Smooth muscle cell (in vitro differentiated cells): Measurements from ENCODE around the gene HELZ2. TPM values are rescaled to one million over a fixed set of nuclear protein-coding genes. Genes with fewer than 3 reads are reported as not detected.

Experiments
- DNase-seq: peaks from one replicate; lab custom pipeline; 2025; ENCODE audit not compliant: unreplicated experiment; lab: John Stamatoyannopoulos, UW
- H2AFZ ChIP-seq: fragments of 200-600 bp; sonication (generic); 2 replicates; pipeline ENCODE4 v1.6.0; 2016; ENCODE audit warnings: antibody characterized with exemption, low read depth, mild to moderate bottlenecking
- H3F3A ChIP-seq: fragments of 200-600 bp; sonication (generic); 2 replicates; pipeline ENCODE4 v1.6.0; 2017; ENCODE audit warnings: antibody characterized with exemption, low read depth
- H3K27ac ChIP-seq: fragments of 200-600 bp; sonication (generic); 2 replicates; pipeline ENCODE4 v1.5.1; 2016; ENCODE audit warnings: low read depth, mild to moderate bottlenecking
- H3K27me3 ChIP-seq: fragments of 200-600 bp; sonication (generic); 2 replicates; pipeline ENCODE4 v1.6.1; 2016; ENCODE audit warnings: low read depth, mild to moderate bottlenecking
- H3K36me3 ChIP-seq: fragments of 200-600 bp; sonication (generic); 2 replicates; pipeline ENCODE4 v1.5.1; 2016; ENCODE audit warnings: low read depth
- H3K4me1 ChIP-seq: fragments of 200-600 bp; sonication (generic); 2 replicates; pipeline ENCODE4 v1.5.1; 2016; ENCODE audit warnings: low read depth
- H3K4me2 ChIP-seq: fragments of 200-600 bp; sonication (generic); 2 replicates; pipeline ENCODE4 v1.6.0; 2016; ENCODE audit warnings: mild to moderate bottlenecking
- H3K4me3 ChIP-seq: fragments of 200-600 bp; sonication (generic); 2 replicates; pipeline ENCODE4 v1.5.1; 2016; ENCODE audit warnings: mild to moderate bottlenecking
- H3K79me2 ChIP-seq: fragments of 200-600 bp; sonication (generic); 2 replicates; pipeline ENCODE4 v1.6.0; 2016; ENCODE audit warnings: low read depth, mild to moderate bottlenecking
- H3K9ac ChIP-seq: fragments of 200-600 bp; sonication (generic); 2 replicates; pipeline ENCODE4 v1.6.0; 2016; ENCODE audit warnings: low read depth
- H3K9me3 ChIP-seq: fragments of 200-600 bp; sonication (generic); replicated peaks from 2 replicates; pipeline ENCODE4 v1.5.1; 2016; ENCODE audit warnings: low read depth
- H4K20me1 ChIP-seq: fragments of 200-600 bp; sonication (generic); 2 replicates; pipeline ENCODE4 v1.6.0; 2016; ENCODE audit warnings: low read depth
- WGBS: methylation state at CpG from one replicate; pipeline ENCODE4 v1.1.7; 2016; ENCODE audit warnings: low lambda C conversion rate; 5-methylcytosine and 5-hydroxymethylcytosine counted together
- polyA plus RNA-seq: library from polyadenylated mRNA; unstranded; fragments of >200 nt; fragmentation: Nextera tagmentation; extraction: Ambion mirVana; gene quantifications from 2 replicates; pipeline ENCODE4 v1.2.1, GENCODE V29; 2016
- total RNA-seq: library from RNA; depleted of rRNA; stranded (reverse); fragments of >200 nt; gene quantifications from 2 replicates; pipeline ENCODE4 v1.2.3, GENCODE V29; 2014
- TF ChIP-seq, protein P1 (sequence below): fragments of 200-600 bp; sonication (generic); IDR thresholded peaks from 2 replicates; pipeline ENCODE4 v1.5.1; 2017; ENCODE audit warnings: borderline replicate concordance, mild to moderate bottlenecking, antibody characterized with exemption; ENCODE audit not compliant: insufficient read depth, poor library complexity, severe bottlenecking

Gene HELZ2
- total and polyA plus RNA-seq, 2 experiments from 2014 or later, result 3.0 to 13.8 TPM

DNA sequence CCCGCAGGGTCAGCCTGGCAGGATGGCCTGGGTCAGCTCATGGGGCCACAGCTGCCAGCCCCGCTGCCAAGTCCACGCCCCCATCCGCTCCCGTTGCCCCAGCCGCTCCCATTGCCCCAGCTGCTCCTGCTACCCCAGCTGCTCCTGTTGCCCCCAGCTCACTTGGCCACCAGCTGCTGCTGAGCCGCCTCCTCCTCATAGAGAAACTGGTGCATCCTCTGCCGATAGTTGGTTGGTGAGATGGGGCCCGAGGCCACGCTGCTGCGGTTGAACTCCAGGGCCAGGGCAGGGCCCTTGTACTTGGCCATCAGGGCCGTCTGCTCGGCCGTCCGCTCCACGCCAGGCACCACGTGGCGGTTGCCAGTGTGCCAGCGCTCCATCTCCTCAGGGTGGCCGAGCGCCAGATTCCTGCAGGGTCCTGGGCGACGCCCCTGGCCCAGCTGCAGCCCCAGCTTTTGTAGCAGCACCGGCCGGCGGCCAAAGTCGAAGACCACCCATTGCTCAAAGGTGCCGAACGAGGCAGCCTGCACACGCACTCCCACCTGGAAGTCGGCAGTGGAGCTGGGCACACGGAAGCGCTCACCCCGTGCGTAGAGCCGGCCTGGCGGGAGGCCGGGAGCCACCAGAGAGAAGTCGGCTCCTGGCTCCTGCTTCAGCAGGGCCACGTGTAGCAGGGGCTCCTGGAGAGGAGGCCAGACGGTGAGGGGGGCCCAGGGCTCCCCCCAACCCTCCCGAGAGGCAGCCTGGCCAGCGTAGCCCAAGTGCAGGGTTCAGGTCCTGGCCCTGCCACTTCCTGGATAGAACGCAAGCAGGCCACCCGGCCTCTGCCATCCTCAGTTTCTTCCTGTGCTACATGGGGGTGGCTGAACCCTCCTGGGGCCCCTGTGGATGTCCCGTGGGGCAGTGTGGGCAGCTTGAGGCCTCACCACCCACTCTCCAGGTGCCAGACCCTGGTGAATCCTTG lies 4.8 kb downstream of the HELZ2 start:
- no peaks in the 10 kb centered on the region for H4K20me1 ChIP-seq
- peaks cover 4% of the 10 kb centered on the region for H3K4me1 ChIP-seq
- H3K9me3 ChIP-seq, result no peaks in the 10 kb centered on the region
- no peak overlapping the region for H2AFZ ChIP-seq
- 95% methylated on average over 43 of the region's 46 CpGs for WGBS
- no peak overlapping the region for H3K4me3 ChIP-seq
- no peak for DNase-seq
- no peaks in the 10 kb centered on the region for H3F3A ChIP-seq
- TF ChIP-seq, protein P1, sequence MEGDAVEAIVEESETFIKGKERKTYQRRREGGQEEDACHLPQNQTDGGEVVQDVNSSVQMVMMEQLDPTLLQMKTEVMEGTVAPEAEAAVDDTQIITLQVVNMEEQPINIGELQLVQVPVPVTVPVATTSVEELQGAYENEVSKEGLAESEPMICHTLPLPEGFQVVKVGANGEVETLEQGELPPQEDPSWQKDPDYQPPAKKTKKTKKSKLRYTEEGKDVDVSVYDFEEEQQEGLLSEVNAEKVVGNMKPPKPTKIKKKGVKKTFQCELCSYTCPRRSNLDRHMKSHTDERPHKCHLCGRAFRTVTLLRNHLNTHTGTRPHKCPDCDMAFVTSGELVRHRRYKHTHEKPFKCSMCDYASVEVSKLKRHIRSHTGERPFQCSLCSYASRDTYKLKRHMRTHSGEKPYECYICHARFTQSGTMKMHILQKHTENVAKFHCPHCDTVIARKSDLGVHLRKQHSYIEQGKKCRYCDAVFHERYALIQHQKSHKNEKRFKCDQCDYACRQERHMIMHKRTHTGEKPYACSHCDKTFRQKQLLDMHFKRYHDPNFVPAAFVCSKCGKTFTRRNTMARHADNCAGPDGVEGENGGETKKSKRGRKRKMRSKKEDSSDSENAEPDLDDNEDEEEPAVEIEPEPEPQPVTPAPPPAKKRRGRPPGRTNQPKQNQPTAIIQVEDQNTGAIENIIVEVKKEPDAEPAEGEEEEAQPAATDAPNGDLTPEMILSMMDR, result no peak
- H3K9ac ChIP-seq, result no peak overlapping the region
- H3K36me3 ChIP-seq, result no peaks in the 10 kb centered on the region
- no peaks in the 10 kb centered on the region for H3K79me2 ChIP-seq
- no peak overlapping the region for H3K4me2 ChIP-seq
- H3K27me3 ChIP-seq, result no peaks in the 10 kb centered on the region
- no peak overlapping the region for H3K27ac ChIP-seq

DNA sequence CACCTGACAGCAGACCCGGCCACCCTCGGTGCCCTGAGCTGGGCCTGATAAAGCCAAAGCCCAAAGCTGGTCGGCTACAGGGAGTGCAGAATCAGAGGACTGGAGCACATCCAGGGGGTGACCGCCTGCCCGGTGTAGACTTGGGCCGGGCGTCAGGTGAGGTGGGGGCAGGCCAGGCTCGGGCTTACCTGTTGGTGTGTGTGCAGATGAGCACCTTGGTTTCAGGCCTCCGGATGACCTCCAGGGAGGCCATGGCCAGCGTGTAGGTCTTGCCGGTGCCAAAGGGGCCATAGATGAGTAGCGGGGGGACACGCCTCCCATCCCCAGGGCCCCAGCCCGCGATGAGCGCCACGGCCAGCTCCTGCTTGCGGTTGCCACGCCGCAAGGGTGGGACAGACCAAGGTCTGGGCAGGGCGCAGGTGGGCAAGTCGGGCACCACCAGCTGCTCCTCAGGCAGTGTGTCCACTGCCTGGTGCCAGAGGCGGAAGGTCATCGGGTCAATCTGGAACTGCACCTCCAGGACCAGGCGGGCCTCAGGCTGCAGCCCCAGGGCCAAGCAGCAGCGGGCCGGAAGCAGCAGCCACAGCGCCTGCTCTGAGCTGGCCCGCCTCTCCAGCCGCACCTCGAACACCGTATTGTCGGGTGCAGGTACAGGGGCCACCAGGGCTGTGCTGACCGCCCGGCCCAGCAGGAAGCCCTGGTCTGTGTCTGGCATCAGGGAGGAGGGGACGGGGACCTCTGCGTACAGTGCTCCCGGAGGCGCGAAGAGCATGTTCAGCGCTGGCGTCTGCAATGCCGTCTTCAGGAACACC lies 5.7 kb downstream of the HELZ2 start:
- TF ChIP-seq, protein P1, result no peak
- no peak overlapping the region for H3K4me3 ChIP-seq
- H3K27me3 ChIP-seq, result no peaks in the 10 kb centered on the region
- H3K79me2 ChIP-seq, result no peaks in the 10 kb centered on the region
- H4K20me1 ChIP-seq, result no peaks in the 10 kb centered on the region
- no peaks in the 10 kb centered on the region for H3K36me3 ChIP-seq
- H3K4me1 ChIP-seq, result peaks cover 2% of the 10 kb centered on the region
- H3K9me3 ChIP-seq, result no peaks in the 10 kb centered on the region
- DNase-seq, result no peak
- H2AFZ ChIP-seq, result no peak overlapping the region
- no peak overlapping the region for H3K27ac ChIP-seq
- H3K9ac ChIP-seq, result no peak overlapping the region
- WGBS, result 97% methylated on average over 39 of the region's 43 CpGs
- no peak overlapping the region for H3K4me2 ChIP-seq
- no peaks in the 10 kb centered on the region for H3F3A ChIP-seq

DNA sequence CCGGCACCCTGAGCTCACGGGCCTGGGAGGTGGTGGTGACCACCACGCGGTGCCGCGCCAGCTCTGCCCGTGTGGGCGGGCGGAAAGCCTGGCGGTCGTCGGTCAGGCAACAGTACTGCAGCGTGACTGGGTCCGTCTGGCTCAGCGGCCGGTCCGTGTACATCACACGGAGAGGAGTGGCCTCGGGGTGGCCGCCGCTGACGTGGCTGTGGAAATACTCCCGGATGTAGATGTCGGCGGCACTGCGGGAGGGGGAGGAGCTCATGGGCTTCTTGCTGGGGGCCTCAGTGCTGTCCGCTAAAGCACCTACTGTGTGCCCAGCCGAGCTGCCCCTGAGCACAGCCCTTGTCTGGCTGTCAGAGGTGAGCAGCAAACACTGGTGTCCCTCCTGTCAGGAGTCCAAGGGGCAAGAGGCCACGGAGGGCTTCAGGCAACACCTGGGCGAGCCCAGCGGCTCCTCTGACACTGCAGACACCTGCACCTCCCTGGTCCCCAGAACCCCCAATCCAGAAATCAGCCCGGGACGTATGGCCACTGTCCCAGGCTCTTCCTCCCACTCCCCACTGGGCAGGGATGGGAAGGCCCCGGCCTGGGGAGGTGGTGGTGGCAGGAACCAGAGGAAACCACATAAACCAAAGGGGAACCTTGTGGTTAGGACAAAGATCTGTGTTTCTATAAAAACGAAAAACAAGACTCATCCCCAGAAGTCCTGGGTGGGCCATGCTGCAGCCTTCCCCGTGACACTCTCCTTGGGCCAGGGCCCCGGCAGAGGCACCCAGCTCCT lies 6.5 kb downstream of the HELZ2 start:
- H3K4me2 ChIP-seq, result no peak overlapping the region
- H3K4me3 ChIP-seq, result no peak overlapping the region
- H3K4me1 ChIP-seq, result no peaks in the 10 kb centered on the region
- no peak overlapping the region for H2AFZ ChIP-seq
- H3F3A ChIP-seq, result no peaks in the 10 kb centered on the region
- no peaks in the 10 kb centered on the region for H3K9me3 ChIP-seq
- no peaks in the 10 kb centered on the region for H3K27me3 ChIP-seq
- no peak for DNase-seq
- no peaks in the 10 kb centered on the region for H3K79me2 ChIP-seq
- no peak overlapping the region for H3K27ac ChIP-seq
- no peaks in the 10 kb centered on the region for H3K36me3 ChIP-seq
- WGBS, result 90% methylated on average over 36 of the region's 37 CpGs
- H3K9ac ChIP-seq, result no peak overlapping the region
- TF ChIP-seq, protein P1, result no peak
- H4K20me1 ChIP-seq, result no peaks in the 10 kb centered on the region
